Measurements from ENCODE around the gene PGF.
"Not testable (repeated sequence)": the region's sequence is repeated elsewhere in the genome, so short reads cannot be mapped to it uniquely, and the experiment has no call there.

Gene PGF

GRCh38 chr14:74942181-74942580, 13.2 kb downstream of the PGF start:
- DNase-seq (ENCODE audit: low read depth): no peak

GRCh38 chr14:74941676-74942097, 13.7 kb downstream of the PGF start:
- no peak for DNase-seq (ENCODE audit: low read depth)

GRCh38 chr14:74940956-74941565, 14.3 kb downstream of the PGF start:
- no peak for DNase-seq (ENCODE audit: low read depth)

GRCh38 chr14:74938531-74939495, 16.6 kb downstream of the PGF start:
- no peak for DNase-seq (ENCODE audit: low read depth)

GRCh38 chr14:74937171-74937570, 18.2 kb downstream of the PGF start:
- DNase-seq (ENCODE audit: low read depth): no peak

GRCh38 chr14:74936731-74937130, 18.7 kb downstream of the PGF start:
- DNase-seq (ENCODE audit: low read depth): no peak

- no peak for DNase-seq (ENCODE audit: low read depth)
Measured at GRCh38 chr14:74936151-74936550, 19.2 kb downstream of the PGF start.

GRCh38 chr14:74935360-74935680, 20.1 kb downstream of the PGF start:
- no peak for DNase-seq (ENCODE audit: low read depth)

DNA sequence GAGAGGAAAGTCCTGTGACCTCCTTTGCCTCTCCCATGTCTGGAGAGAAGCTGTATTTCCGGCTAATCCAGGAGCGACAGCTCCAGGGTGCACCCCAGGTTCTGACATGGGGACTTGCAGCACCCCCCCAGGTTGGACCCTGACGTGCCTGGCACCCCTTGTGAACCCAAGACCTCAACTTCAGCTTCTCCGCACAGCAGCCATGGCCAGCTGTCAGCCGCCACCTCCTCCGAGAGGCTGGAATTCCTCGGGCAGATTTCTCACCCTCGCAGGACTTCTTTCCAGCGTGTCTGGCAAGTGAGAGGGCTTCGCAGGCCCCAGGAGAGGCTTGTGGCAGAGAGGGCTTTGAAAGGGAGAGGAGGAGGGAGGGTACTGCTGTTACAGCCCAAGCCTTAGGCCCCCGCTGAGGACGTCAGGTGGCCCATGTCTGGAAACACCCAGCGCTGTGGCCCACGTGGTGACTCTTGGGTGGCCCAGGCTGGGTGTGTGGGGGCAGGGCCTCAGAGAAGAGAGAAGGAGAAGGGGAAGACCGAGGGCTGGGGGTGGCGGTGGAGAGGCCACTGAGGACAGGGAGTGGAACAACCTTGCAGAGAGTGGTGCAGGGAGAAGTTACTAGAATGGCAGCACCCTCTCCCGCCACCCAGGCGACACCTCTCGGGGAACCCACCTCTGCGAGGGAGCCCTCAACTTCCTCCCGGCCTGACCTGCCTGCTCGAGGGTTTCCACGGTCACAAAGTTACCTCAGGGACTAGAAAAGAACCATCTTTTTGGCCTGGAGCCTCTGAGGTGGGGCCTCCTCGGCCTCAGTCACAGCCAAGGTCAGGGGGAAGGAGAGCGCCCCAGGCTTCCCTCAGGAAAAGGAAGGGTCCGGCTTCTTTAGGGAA, 20.7 kb downstream of the PGF start:
- no peak for DNase-seq (ENCODE audit: low read depth)

DNA sequence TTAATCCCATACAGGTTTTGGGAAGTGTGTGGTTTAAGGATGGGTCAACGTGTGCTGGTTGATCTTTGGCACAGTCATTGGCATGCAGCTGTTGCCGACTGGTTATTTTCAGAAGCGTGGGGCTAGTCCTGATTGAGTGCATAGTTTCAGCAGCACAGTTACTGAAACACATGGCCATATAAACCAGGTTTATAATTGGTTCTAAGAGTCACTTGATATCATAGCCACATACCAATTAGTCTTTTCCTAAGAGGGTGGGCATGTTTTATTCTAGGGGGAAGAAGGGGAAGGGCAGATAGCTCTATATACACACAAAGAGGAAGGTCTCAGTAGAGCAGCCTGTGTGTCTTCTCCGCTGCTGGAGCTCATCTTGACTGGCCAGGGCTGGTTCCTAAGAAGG, 21.4 kb downstream of the PGF start:
- no peak for DNase-seq (ENCODE audit: low read depth)

- DNase-seq (ENCODE audit: low read depth): not testable (repeated sequence)
Measured at GRCh38 chr14:74932936-74933335, 22.5 kb downstream of the PGF start.

DNA sequence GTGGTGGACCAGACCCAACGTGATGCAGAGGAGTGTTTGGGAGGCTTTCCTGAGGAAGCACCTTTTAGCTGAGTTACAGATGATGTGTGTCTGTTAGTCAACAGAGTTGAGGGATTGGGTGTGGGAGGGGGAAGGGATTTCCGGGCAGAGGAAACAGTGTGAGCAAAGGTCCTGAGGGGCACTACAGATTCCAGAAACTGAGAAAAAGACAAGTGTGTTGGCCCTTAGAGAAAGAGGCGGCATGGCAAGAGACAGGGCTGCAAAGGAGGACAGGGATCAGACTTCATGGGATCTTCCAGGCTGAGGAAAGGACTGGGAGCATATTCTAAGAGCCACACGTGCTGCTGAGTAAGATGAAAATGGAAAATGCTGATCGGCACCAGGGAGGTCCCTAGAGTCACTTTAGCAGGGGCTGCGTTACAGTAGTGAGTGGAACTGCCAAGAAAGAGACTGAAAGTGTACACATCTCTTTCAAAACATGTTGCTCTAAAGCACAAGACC, 22.9 kb downstream of the PGF start:
- DNase-seq (ENCODE audit: low read depth): peak; percentile 27

DNA sequence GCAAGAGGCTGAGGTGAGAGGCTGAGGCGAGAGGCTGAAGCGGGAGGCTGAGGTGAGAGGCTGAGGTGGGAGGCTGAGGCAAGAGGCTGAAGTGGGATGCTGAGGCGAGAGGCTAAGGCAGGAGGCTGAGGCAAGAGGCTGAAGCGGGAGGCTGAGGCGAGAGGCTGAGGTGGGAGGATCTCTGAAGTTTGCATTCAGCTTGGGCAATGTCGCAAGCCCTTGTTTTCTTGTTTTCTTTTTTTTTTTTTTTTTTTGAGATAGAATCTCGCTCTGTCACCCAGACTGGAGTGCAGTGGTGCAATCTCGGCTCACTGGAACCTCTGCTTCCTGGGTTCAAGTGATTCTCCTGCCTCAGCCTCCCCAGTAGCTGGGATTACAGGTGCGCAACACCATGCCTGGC, 23.7 kb downstream of the PGF start:
- DNase-seq (ENCODE audit: low read depth): not testable (repeated sequence)

GRCh38 chr14:74929242-74929641, 26.2 kb downstream of the PGF start:
- DNase-seq (ENCODE audit: low read depth): no peak

DNA sequence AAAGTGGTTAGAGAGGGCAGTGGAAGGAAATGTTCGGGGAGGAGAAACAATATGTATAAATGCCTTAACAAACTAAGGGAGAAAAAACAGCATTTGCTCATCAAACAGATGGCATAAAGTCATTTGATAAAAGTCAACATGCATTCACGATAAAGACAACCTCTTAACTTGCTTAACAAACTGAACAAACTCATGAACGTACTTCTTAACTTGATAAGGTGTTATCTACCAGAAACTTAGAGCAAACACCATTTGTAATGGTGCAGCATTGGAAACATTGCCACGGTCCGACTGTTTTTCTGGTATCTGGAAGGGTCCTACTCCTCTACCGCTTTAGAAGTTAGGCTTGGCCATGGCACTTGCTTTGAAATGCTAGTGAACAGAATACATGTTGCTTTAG, 28.2 kb downstream of the PGF start:
- no peak for DNase-seq (ENCODE audit: low read depth)

GRCh38 chr14:74924061-74924460, 31.3 kb downstream of the PGF start:
- DNase-seq (ENCODE audit: low read depth): no peak

- peak; percentile 33 for DNase-seq (ENCODE audit: low read depth)
Measured at GRCh38 chr14:74922752-74923401, 32.5 kb downstream of the PGF start, which contains the start of gene RPS6KL1. TSS of gene RPS6KL1 (minus strand) at chr14:74923260. CDS start at chr14:74921541, 1,719 bp downstream.

- DNase-seq (ENCODE audit: low read depth): no peak
Measured at GRCh38 chr14:74921987-74922751, 33.2 kb downstream of the PGF start.

- no peak for DNase-seq (ENCODE audit: low read depth)
Measured at GRCh38 chr14:74921053-74921620, 34.3 kb downstream of the PGF start.

DNA sequence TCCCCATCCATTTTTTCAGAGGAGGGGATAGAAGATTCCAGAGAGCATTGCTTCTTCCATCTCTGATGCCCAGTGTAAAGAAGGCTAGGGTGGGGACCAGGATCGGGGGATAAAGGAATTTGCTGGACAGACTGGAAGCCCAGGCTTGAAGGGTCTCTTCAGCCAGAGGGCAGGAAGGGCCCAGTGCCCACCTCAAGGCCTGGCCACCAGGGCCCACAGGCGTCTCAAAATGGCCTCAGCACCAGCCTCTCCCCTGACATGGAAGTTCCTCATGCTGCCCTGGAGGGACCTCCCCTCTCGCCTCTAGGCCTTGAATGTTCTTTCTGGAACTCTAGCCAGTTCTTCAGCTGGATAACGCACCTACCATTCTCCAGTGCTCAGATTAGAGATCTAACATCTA, 35.1 kb downstream of the PGF start:
- no peak for DNase-seq (ENCODE audit: low read depth)

Measured in fibroblast of the conjunctiva (primary cell).